Psoas muscle (tissue), 8 donors: ENCODE data around the gene LRBA. TPM values are rescaled to one million over a fixed set of nuclear protein-coding genes. Genes with fewer than 3 reads are reported as not detected.

Experiments
- ATAC-seq, 4 donors: fragments of 200-7000 bp; cut with Tn5 transposase; one replicate each; pipeline ENCODE4 v1.9.1; 2020; ENCODE audit warnings: moderate library complexity in 3 of 4, mild to moderate bottlenecking in 2 of 4
- DNase-seq, 2 donors: peaks; one replicate each; pipeline ENCODE4 v3.0.0-alpha.2; 2020
- H3K27ac ChIP-seq: fragments of 200-600 bp; one replicate; pipeline ENCODE4 v1.8.0; 2022
- H3K27me3 ChIP-seq, 3 donors: fragments of 200-600 bp in 1 of 3; one replicate each; pipeline versions ENCODE4 v1.6.1 to v1.8.0; 2013 to 2022; ENCODE audit warnings: low read length in 2 of 3, mild to moderate bottlenecking in 2 of 3, moderate library complexity in 1 of 3; ENCODE audit not compliant: insufficient read depth in 3 of 3
- H3K36me3 ChIP-seq, 2 donors: fragments of 200-600 bp in 1 of 2; one replicate each; pipeline versions ENCODE4 v1.6.1 to v1.8.0; 2013 to 2022; ENCODE audit warnings: low read depth in 1 of 2, mild to moderate bottlenecking in 1 of 2, moderate library complexity in 1 of 2; ENCODE audit not compliant: insufficient read depth in 1 of 2
- H3K4me1 ChIP-seq: fragments of 200-600 bp; one replicate; pipeline ENCODE4 v1.8.0; 2022
- H3K4me3 ChIP-seq: fragments of 200-600 bp; one replicate; pipeline ENCODE4 v1.8.0; 2022; ENCODE audit warnings: mild to moderate bottlenecking
- H3K9me3 ChIP-seq: fragments of 200-600 bp; one replicate; pipeline ENCODE4 v1.8.0; 2022
- WGBS, 3 donors: extraction: QIAGEN DNeasy Blood & Tissue Kit; methylation state at CpG; one replicate each; pipeline versions ENCODE4 v1.1.6 to v1.1.7; 2013; 5-methylcytosine and 5-hydroxymethylcytosine counted together
- intact Hi-C, 2 donors: fragments of 100-400 bp; cut with DNase I; formaldehyde crosslinking; loops; one replicate each; pipeline versions ENCODE4 v1.11.0 to v1.14.2; 2022
- polyA plus RNA-seq, 3 donors: library from polyadenylated mRNA; stranded (reverse); fragments of 200-250 nt; gene quantifications; one replicate each; pipeline ENCODE4 v1.2.3, GENCODE V29; 2013
- total RNA-seq, 4 donors: library from RNA; stranded (reverse); fragmentation: NEBNext Ultra II Directional in 2 of 4; extraction: Animal tissue kit (Norgen Biotek cat#: 25700) in 2 of 4; gene quantifications; one replicate each; pipeline versions ENCODE4 v1.2.1 to v1.2.4, GENCODE V29; 2021 to 2023
- TF ChIP-seq, protein P1 (sequence below): fragments of 200-600 bp; IDR thresholded peaks from one replicate; pipeline ENCODE4 v1.8.0; 2022; ENCODE audit warnings: antibody characterized with exemption
- donor health status: healthy with polysubstance abuse.
- donor health status: DM: no; HTN: no; CAD: no; lungs with moderate emphysema.
- donor health status: Bipolar disorder and iron deficiency.
- donor health status: healthy.
- donor health status: DM: yes; HTN: yes; CAD: no.
- donor health status: DM: no; HTN: no; CAD: no.
- donor health status: DM: no; HTN: no; CAD: no.
- donor health status: DM: yes; HTN: yes; CAD: no.

The LRBA gene
- total and polyA plus RNA-seq, 7 donors: 2.9 to 10.6 (median 6.4) TPM

DNA sequence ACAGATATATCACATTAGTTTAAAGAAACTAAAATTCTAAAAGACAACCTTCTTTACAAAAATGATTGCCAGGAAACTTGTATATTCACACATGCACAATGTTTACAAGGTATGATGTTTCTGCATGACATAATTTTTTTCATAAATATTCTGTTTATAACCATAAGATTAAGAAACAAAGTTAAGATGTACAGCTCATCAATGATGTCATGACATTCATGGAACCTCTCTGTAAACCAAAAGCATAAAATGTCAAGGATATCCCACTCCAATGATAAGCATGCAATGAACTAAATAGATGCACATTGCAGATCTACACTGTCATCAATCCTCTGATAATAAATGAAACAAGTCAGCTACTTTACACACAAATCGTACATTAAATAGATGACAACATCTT, 297.1 kb downstream of the LRBA start:
- 93 to 97% (median 96%) methylated on average over 1 of the region's 1 CpG for WGBS, 3 donors
- ATAC-seq (no peak), DNase-seq (no peak)
- no peak overlapping the region for H3K4me3 ChIP-seq
- H3K9me3 ChIP-seq: no peaks in the 10 kb centered on the region
- H3K27me3 ChIP-seq: no peaks in the 10 kb centered on the region
- TF ChIP-seq, protein P1, sequence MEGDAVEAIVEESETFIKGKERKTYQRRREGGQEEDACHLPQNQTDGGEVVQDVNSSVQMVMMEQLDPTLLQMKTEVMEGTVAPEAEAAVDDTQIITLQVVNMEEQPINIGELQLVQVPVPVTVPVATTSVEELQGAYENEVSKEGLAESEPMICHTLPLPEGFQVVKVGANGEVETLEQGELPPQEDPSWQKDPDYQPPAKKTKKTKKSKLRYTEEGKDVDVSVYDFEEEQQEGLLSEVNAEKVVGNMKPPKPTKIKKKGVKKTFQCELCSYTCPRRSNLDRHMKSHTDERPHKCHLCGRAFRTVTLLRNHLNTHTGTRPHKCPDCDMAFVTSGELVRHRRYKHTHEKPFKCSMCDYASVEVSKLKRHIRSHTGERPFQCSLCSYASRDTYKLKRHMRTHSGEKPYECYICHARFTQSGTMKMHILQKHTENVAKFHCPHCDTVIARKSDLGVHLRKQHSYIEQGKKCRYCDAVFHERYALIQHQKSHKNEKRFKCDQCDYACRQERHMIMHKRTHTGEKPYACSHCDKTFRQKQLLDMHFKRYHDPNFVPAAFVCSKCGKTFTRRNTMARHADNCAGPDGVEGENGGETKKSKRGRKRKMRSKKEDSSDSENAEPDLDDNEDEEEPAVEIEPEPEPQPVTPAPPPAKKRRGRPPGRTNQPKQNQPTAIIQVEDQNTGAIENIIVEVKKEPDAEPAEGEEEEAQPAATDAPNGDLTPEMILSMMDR: no peak
- H3K36me3 ChIP-seq: no peaks in the 10 kb centered on the region
- no peak overlapping the region for H3K27ac ChIP-seq
- no peaks in the 10 kb centered on the region for H3K4me1 ChIP-seq
- intact Hi-C loops: no loop called here

- Histone ChIP-seq H3K27me3 (no peaks in the 10 kb centered on the region), H3K27ac (no peak overlapping the region), H3K4me3 (no peak overlapping the region), H3K9me3 (no peaks in the 10 kb centered on the region), H3K36me3 (no peaks in the 10 kb centered on the region), H3K4me1 (no peaks in the 10 kb centered on the region)
- 85 to 92% (median 90%) methylated on average over 2 of the region's 2 CpGs for WGBS, 3 donors
- DNase-seq (no peak), ATAC-seq (no peak)
- intact Hi-C loops: no loop called here
- TF ChIP-seq, protein P1: no peak
Observed at GRCh38 chr4:150714462-150715438, 300.3 kb downstream of the LRBA start.

DNA sequence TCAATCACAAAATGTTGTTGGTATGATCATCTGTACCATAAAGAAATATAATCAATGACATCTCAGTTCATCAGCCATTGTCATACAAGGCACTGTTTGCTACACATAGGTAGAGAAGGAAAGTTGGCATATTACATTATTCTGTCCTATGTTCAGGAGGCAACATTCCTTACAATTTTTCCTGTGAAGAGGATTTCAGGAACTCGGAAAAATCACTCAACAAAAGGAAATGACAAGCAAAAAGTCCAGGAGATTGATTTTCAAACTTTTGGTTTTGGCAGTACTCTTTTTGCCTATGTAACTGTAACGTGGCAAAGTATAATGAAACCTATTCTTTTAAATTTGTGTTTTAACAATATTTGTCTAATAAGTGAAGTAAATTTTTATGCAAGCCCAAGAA, 301.8 kb downstream of the LRBA start:
- no peak overlapping the region for H3K4me3 ChIP-seq
- TF ChIP-seq, protein P1: no peak
- H3K27me3 ChIP-seq: no peaks in the 10 kb centered on the region
- intact Hi-C loops: no loop called here
- 80 to 85% (median 83%) methylated on average over 2 of the region's 2 CpGs for WGBS, 3 donors
- no peaks in the 10 kb centered on the region for H3K9me3 ChIP-seq
- H3K36me3 ChIP-seq: no peaks in the 10 kb centered on the region
- H3K4me1 ChIP-seq: no peaks in the 10 kb centered on the region
- H3K27ac ChIP-seq: no peak overlapping the region
- DNase-seq (no peak), ATAC-seq (no peak)

GRCh38 chr4:150710770-150711375, 304.2 kb downstream of the LRBA start:
- WGBS, 3 donors: 84 to 92% (median 86%) methylated on average over 4 of the region's 4 CpGs
- H3K27me3 ChIP-seq: no peaks in the 10 kb centered on the region
- no peaks in the 10 kb centered on the region for H3K9me3 ChIP-seq
- DNase-seq: no peak
- intact Hi-C loops: no loop called here
- no peaks in the 10 kb centered on the region for H3K36me3 ChIP-seq
- no peak overlapping the region for H3K4me3 ChIP-seq
- TF ChIP-seq, protein P1: no peak
- no peak for ATAC-seq
- H3K4me1 ChIP-seq: no peaks in the 10 kb centered on the region
- H3K27ac ChIP-seq: no peak overlapping the region
